ENCODE measurements around the gene FAT2. TPM values are rescaled to one million over a fixed set of nuclear protein-coding genes. Genes with fewer than 3 reads are reported as not detected.
A peak's percentile ranks its signal among the peaks of the same experiment; 100 is the strongest.

The FAT2 gene
- total RNA-seq, 1 donor from 2014 or later = 0.53 TPM

GRCh38 chr5:151602806-151603205, 11.7 kb upstream of the FAT2 start:
- ATAC-seq (no peak), DNase-seq (no peak)
- Histone ChIP-seq H3K4me3 (no peak overlapping the region), H3K9me3 (no peaks in the 10 kb centered on the region), H3K27ac (no peak overlapping the region), H3K4me1 (no peaks in the 10 kb centered on the region), H3K36me3 (no peaks in the 10 kb centered on the region), H3K27me3 (ENCODE audit: low read depth) (no peaks in the 10 kb centered on the region)
- TF ChIP-seq CTCF (IDR thresholded peaks at IDR 0.05) = no peak
- intact Hi-C loops (cut with DNase I) = no loop called here

GRCh38 chr5:151601391-151601790, 10.3 kb upstream of the FAT2 start:
- no peak for TF ChIP-seq CTCF (IDR thresholded peaks at IDR 0.05)
- Histone ChIP-seq H3K27me3 (ENCODE audit: low read depth) (no peaks in the 10 kb centered on the region), H3K27ac (no peak overlapping the region), H3K4me3 (no peak overlapping the region), H3K36me3 (no peaks in the 10 kb centered on the region), H3K4me1 (no peaks in the 10 kb centered on the region), H3K9me3 (no peaks in the 10 kb centered on the region)
- no peak for ATAC-seq
- intact Hi-C loops (cut with DNase I) = no loop called here
- no peak for DNase-seq

- no peak for ATAC-seq
- H3K9me3 ChIP-seq = no peaks in the 10 kb centered on the region
Observed at GRCh38 chr5:151600069-151600665, 9.0 kb upstream of the FAT2 start.

GRCh38 chr5:151598984-151599383, 7.9 kb upstream of the FAT2 start:
- TF ChIP-seq CTCF (IDR thresholded peaks at IDR 0.05) = no peak
- DNase-seq (no peak), ATAC-seq (peak; percentile 44 to 68)
- Histone ChIP-seq H3K9me3 (no peaks in the 10 kb centered on the region), H3K27me3 (ENCODE audit: low read depth) (no peaks in the 10 kb centered on the region), H3K4me1 (no peaks in the 10 kb centered on the region), H3K36me3 (no peaks in the 10 kb centered on the region), H3K27ac (no peak overlapping the region), H3K4me3 (no peak overlapping the region)
- intact Hi-C loops (cut with DNase I) = no loop called here

More at GRCh38 chr5:151600069-151600665, 9.0 kb upstream of the FAT2 start:
- H3K4me1 ChIP-seq = no peaks in the 10 kb centered on the region
- no peaks in the 10 kb centered on the region for H3K27me3 ChIP-seq (ENCODE audit: low read depth)
- no peak overlapping the region for H3K27ac ChIP-seq
- DNase-seq = no peak
- no peaks in the 10 kb centered on the region for H3K36me3 ChIP-seq
- no peak overlapping the region for H3K4me3 ChIP-seq
- no peak for TF ChIP-seq CTCF (IDR thresholded peaks at IDR 0.05)
- intact Hi-C loops (cut with DNase I) = no loop called here

- H3K27ac ChIP-seq = no peak overlapping the region
- ATAC-seq (no peak), DNase-seq (no peak)
- H3K9me3 ChIP-seq = no peaks in the 10 kb centered on the region
- H3K4me1 ChIP-seq = no peaks in the 10 kb centered on the region
- TF ChIP-seq CTCF (IDR thresholded peaks at IDR 0.05) = no peak
- H3K36me3 ChIP-seq = no peaks in the 10 kb centered on the region
- no peak overlapping the region for H3K4me3 ChIP-seq
- intact Hi-C loops (cut with DNase I) = no loop called here
- H3K27me3 ChIP-seq (ENCODE audit: low read depth) = no peaks in the 10 kb centered on the region
Observed at GRCh38 chr5:151598549-151598948, 7.4 kb upstream of the FAT2 start.
